ENCODE results near the gene LEO1.

Gene LEO1

DNA sequence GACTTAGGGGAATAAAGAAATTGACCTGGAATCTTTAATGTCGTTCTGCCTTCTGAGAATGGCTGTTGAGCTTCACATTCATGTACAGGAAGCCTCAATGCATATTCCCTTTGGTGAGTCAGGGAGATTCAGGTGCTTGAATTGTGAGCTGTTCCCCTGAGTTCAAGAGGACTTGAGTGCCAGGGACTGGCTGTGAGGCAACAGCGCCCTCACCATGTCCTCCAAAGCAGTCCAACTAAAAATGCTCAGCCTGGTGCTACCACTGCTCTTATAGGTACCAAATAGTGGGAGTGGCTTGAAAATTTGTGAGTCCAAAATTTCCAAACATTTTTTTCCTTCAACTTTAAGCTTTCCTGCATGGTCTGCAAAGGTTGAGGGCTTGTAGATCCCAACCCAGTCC lies 54.1 kb downstream of the LEO1 start:
- H3K4me3 ChIP-seq (ENCODE audit: low read depth, low read length) = no peak overlapping the region
- no peak for DNase-seq (ENCODE audit: low read depth)
- TF ChIP-seq, protein P1, sequence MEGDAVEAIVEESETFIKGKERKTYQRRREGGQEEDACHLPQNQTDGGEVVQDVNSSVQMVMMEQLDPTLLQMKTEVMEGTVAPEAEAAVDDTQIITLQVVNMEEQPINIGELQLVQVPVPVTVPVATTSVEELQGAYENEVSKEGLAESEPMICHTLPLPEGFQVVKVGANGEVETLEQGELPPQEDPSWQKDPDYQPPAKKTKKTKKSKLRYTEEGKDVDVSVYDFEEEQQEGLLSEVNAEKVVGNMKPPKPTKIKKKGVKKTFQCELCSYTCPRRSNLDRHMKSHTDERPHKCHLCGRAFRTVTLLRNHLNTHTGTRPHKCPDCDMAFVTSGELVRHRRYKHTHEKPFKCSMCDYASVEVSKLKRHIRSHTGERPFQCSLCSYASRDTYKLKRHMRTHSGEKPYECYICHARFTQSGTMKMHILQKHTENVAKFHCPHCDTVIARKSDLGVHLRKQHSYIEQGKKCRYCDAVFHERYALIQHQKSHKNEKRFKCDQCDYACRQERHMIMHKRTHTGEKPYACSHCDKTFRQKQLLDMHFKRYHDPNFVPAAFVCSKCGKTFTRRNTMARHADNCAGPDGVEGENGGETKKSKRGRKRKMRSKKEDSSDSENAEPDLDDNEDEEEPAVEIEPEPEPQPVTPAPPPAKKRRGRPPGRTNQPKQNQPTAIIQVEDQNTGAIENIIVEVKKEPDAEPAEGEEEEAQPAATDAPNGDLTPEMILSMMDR (IDR thresholded peaks at IDR 0.05; ENCODE audit: low read depth, low read length, missing control alignments) = peak; percentile 45

DNA sequence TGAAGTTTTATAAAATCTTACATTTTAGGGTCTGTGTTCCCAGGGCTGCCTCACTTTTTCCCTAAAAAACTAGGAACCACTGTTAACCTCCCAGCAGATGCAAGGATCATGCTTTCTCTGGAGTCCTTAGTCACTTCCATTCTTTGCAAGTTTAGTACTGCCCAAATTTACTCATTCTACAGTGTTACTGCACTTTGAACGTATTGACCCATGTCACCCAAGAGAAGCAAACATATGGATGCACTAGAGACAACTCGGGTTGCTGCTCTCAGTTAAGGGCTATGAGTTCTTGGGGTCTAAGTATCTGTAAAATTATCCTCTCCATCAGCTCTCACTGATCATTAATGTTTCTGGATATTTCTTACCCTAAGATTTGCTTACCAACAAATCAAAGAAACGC lies 59.0 kb downstream of the LEO1 start:
- no peak for DNase-seq (ENCODE audit: low read depth)
- TF ChIP-seq, protein P1 (IDR thresholded peaks at IDR 0.05; ENCODE audit: low read depth, low read length, missing control alignments) = no peak
- no peak overlapping the region for H3K4me3 ChIP-seq (ENCODE audit: low read depth, low read length)

DNA sequence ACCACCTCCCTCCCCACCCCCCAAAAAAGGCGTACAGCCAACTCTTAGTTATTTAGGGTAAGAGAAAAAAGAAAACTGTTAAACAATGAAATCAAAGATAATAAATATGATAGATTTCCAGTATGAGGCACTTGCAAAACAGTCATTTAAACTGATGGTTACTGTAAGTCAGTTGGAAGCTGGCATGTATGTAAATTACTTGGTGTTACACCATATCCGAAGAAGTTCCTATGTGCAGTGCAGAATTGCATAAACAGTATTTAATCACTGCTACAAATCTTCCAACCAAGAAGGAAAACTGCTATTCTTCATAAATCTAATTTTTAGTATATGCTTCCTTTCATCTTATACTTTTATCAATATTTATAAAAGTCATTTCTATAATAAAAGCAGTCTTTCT lies 62.0 kb downstream of the LEO1 start:
- TF ChIP-seq, protein P1 (IDR thresholded peaks at IDR 0.05; ENCODE audit: low read depth, low read length, missing control alignments) = no peak
- H3K4me3 ChIP-seq (ENCODE audit: low read depth, low read length) = no peak overlapping the region
- no peak for DNase-seq (ENCODE audit: low read depth)

DNA sequence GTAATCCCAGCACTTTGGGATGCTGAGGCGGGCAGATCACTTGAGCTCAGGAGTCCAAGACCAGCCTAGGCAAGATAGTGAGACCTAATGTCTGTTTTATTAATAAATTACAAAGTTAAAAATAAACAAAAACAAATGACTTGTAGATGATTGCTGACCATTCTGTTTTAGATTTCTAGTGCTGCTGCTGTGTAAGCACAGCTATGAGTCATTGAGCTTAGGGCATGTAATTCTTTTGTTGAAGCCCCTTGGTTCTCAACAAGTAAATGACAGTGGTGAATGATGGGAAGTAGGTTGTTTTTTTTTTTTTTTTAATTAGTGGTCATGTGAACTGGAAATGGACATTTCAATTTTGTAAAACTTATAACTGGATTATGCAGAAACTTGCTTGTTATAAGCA lies 63.3 kb downstream of the LEO1 start:
- H3K4me3 ChIP-seq (ENCODE audit: low read depth, low read length) = no peak overlapping the region
- DNase-seq (ENCODE audit: low read depth) = no peak
- TF ChIP-seq, protein P1 (IDR thresholded peaks at IDR 0.05; ENCODE audit: low read depth, low read length, missing control alignments) = no peak

DNA sequence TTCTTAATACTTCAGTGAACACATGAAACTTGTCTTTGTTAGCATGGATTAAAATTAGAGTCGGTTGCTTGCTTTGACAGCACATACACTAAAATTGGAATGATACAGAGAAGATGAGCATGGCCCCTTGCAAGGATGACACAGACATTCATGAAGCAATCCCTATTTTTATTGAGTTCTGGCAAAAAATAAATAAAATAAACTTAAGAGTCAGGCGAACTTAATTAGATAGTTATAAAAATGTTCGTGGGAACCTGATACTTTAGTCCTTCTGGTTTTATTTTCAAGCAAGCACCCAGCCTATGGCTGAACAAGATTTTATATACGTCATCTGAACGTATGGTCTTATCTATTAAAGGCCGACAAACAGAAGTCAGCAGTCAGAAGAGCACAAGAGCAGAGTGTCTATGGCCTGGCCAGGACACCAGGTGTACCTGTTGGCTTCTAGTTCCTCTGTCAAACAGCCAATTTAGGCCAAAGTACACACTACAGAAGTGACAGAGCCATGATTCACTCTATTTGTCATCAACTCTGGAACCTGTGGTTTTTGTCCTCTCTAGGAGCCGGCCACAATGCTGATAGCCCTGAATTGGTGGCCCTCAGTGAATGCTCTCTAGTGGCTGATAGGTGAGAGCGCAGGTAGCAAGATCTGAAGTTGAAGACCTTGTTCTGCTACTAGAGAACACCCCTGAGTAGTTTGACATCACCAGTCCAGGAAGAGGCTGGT lies 64.3 kb downstream of the LEO1 start:
- TF ChIP-seq, protein P1 (IDR thresholded peaks at IDR 0.05; ENCODE audit: low read depth, low read length, missing control alignments) = no peak
- no peak for DNase-seq (ENCODE audit: low read depth)
- no peak overlapping the region for H3K4me3 ChIP-seq (ENCODE audit: low read depth, low read length)

DNA sequence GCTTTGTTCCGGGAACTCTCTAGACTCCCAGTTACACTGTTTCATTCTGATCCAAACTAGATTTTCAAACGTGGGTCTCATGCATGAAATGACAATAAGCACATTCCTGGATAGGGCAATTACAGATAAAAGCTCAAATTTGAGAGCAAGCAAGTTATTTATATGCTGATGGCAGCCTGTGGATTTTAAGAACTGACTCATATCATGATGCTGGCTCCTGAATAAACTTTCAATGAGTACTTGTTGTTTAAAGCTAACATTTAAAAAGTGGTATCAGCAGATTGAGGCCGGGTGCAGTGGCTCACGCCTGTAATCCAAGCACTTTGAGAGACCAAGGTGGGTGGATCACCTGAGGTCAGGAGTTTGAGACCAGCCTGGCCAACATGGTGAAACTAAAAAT lies 66.6 kb downstream of the LEO1 start:
- DNase-seq (ENCODE audit: low read depth) = no peak
- TF ChIP-seq, protein P1 (IDR thresholded peaks at IDR 0.05; ENCODE audit: low read depth, low read length, missing control alignments) = no peak
- no peak overlapping the region for H3K4me3 ChIP-seq (ENCODE audit: low read depth, low read length)

DNA sequence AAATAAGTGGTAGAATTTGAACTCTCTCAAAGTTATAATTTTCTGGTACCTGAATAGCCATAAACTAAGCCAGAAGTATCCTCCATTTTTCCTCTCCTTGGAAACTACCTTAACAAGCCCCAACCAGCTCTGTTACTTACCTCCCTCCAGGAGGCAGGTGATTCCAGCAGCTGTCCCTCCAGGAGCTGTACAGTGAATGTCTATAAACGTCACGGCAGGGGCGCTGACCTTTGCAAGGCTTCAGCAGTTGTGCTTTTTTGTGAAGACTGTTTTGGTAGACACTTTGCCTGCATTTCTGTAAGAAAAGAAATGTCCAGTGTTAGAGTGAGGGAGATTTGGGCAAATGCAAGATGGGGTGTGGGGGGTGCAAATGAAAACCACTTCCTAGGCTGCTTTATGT lies 67.2 kb downstream of the LEO1 start:
- TF ChIP-seq, protein P1 (IDR thresholded peaks at IDR 0.05; ENCODE audit: low read depth, low read length, missing control alignments) = no peak
- no peak for DNase-seq (ENCODE audit: low read depth)

More for the DNA sequence above, 67.2 kb downstream of the LEO1 start:
- no peak overlapping the region for H3K4me3 ChIP-seq (ENCODE audit: low read depth, low read length)

All from GM12864 (cell line).